Measurements from ENCODE around the gene IL21R. TPM values are rescaled to one million over a fixed set of nuclear protein-coding genes. Genes with fewer than 3 reads are reported as not detected.
"Not testable (repeated sequence)": the region's sequence is repeated elsewhere in the genome, so short reads cannot be mapped to it uniquely, and the experiment has no call there.

IL21R gene
- total RNA-seq, 1 donor from 2014 or later: 0.05 TPM

GRCh38 chr16:27450196-27450549 is 48.2 kb downstream of the IL21R start:
- Histone ChIP-seq H3K4me1 (peaks cover 8% of the 10 kb centered on the region), H3K4me3 (no peak overlapping the region), H3K36me3 (no peaks in the 10 kb centered on the region), H3K27me3 (ENCODE audit: low read depth) (peaks cover 70% of the 10 kb centered on the region), H3K9me3 (replicated peaks) (peaks cover 1% of the 10 kb centered on the region), H3K27ac (replicated peaks) (no peak overlapping the region)
- no peak for DNase-seq
- intact Hi-C loops (cut with micrococcal nuclease): no loop called here
- TF ChIP-seq CTCF (IDR thresholded peaks at IDR 0.05; ENCODE audit: borderline replicate concordance): no peak

- TF ChIP-seq CTCF (IDR thresholded peaks at IDR 0.05; ENCODE audit: borderline replicate concordance): no peak
- intact Hi-C loops (cut with micrococcal nuclease): no loop called here
- DNase-seq: no peak
These were observed 50.9 kb downstream of the IL21R start for GRCh38 chr16:27452569-27453493.

GRCh38 chr16:27453494-27453825 is 51.5 kb downstream of the IL21R start:
- no peak for TF ChIP-seq CTCF (IDR thresholded peaks at IDR 0.05; ENCODE audit: borderline replicate concordance)
- Histone ChIP-seq H3K4me3 (no peak overlapping the region), H3K36me3 (no peaks in the 10 kb centered on the region), H3K27ac (replicated peaks) (no peak overlapping the region), H3K27me3 (ENCODE audit: low read depth) (peaks cover 37% of the 10 kb centered on the region), H3K9me3 (replicated peaks) (no peaks in the 10 kb centered on the region), H3K4me1 (peaks cover 27% of the 10 kb centered on the region)
- no peak for DNase-seq
- intact Hi-C loops (cut with micrococcal nuclease): no loop called here

More at GRCh38 chr16:27452569-27453493, 50.9 kb downstream of the IL21R start:
- H3K27me3 ChIP-seq (ENCODE audit: low read depth): peaks cover 43% of the 10 kb centered on the region
- no peak overlapping the region for H3K4me3 ChIP-seq
- H3K36me3 ChIP-seq: no peaks in the 10 kb centered on the region
- no peaks in the 10 kb centered on the region for H3K9me3 ChIP-seq (replicated peaks)
- peaks cover 27% of the 10 kb centered on the region for H3K4me1 ChIP-seq
- no peak overlapping the region for H3K27ac ChIP-seq (replicated peaks)

GRCh38 chr16:27455700-27456099 is 53.7 kb downstream of the IL21R start:
- Histone ChIP-seq H3K36me3 (peaks cover 9% of the 10 kb centered on the region), H3K9me3 (replicated peaks) (no peaks in the 10 kb centered on the region), H3K27me3 (ENCODE audit: low read depth) (peaks cover 14% of the 10 kb centered on the region), H3K4me1 (peaks cover 29% of the 10 kb centered on the region), H3K27ac (replicated peaks) (no peak overlapping the region), H3K4me3 (no peak overlapping the region)
- intact Hi-C loops (cut with micrococcal nuclease): loop anchor here (5.0 kb wide), 1 partner anchor 278 kb away; no protein-coding TSS in a partner anchor
- no peak for TF ChIP-seq CTCF (IDR thresholded peaks at IDR 0.05; ENCODE audit: borderline replicate concordance)
- no peak for DNase-seq

DNA sequence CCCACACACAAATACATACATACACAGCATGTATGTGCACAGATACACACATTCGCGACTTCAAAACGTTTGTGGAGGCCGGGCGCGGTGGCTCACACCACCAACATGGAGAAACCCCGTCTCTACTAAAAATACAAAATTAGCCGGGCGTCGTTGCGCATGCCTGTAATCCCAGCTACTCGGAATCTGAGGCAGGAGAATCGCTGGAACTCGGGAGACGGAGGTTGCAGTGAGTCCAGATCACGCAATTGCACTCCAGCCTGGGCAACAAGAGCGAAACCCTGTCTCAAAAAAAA is 55.6 kb downstream of the IL21R start:
- DNase-seq; H3K9me3 ChIP-seq (replicated peaks); H3K27ac ChIP-seq (replicated peaks); H3K4me3 ChIP-seq; H3K27me3 ChIP-seq (ENCODE audit: low read depth): not testable (repeated sequence)
- H3K36me3 ChIP-seq: peaks cover 28% of the 10 kb centered on the region
- intact Hi-C loops (cut with micrococcal nuclease): loop anchor here (5.0 kb wide), 1 partner anchor 280 kb away; no protein-coding TSS in a partner anchor
- peaks cover 43% of the 10 kb centered on the region for H3K4me1 ChIP-seq

GRCh38 chr16:27458258-27458657 is 56.3 kb downstream of the IL21R start:
- no peak for TF ChIP-seq CTCF (IDR thresholded peaks at IDR 0.05; ENCODE audit: borderline replicate concordance)

More at GRCh38 chr16:27458258-27458657, 56.3 kb downstream of the IL21R start:
- H3K4me1 ChIP-seq: peaks cover 43% of the 10 kb centered on the region
- H3K27me3 ChIP-seq (ENCODE audit: low read depth): no peaks in the 10 kb centered on the region
- H3K9me3 ChIP-seq (replicated peaks): no peaks in the 10 kb centered on the region
- H3K4me3 ChIP-seq: no peak overlapping the region
- intact Hi-C loops (cut with micrococcal nuclease): loop anchor here (5.0 kb wide), 1 partner anchor 281 kb away; no protein-coding TSS in a partner anchor
- H3K27ac ChIP-seq (replicated peaks): no peak overlapping the region
- DNase-seq: no peak
- peaks cover 35% of the 10 kb centered on the region for H3K36me3 ChIP-seq
